Activated CD4-positive, alpha-beta T cell treated with anti-CD3 and anti-CD28 coated beads for 1 hour (primary cell): Measurements from ENCODE around the gene MSI2.

ENCODE experiments used
- DNase-seq: peaks from one replicate; pipeline ENCODE4 v3.0.0-alpha.2; 2020

MSI2 gene

GRCh38 chr17:57715981-57716380 lies 459.7 kb downstream of the MSI2 start:
- no peak for DNase-seq

- no peak for DNase-seq
Measured at GRCh38 chr17:57718878-57719277, 462.6 kb downstream of the MSI2 start.

- DNase-seq: no peak
Measured at GRCh38 chr17:57720386-57721035, 464.2 kb downstream of the MSI2 start.

GRCh38 chr17:57721967-57722703 lies 465.8 kb downstream of the MSI2 start:
- no peak for DNase-seq

- no peak for DNase-seq
Measured at GRCh38 chr17:57722704-57723043, 466.4 kb downstream of the MSI2 start.

- DNase-seq: no peak
Measured at GRCh38 chr17:57723427-57724025, 467.2 kb downstream of the MSI2 start.

- no peak for DNase-seq
Measured at GRCh38 chr17:57724026-57724728, 467.9 kb downstream of the MSI2 start.

- no peak for DNase-seq
Measured at GRCh38 chr17:57724729-57725125, 468.4 kb downstream of the MSI2 start.

- DNase-seq: no peak
Measured at GRCh38 chr17:57726213-57726790, 470.0 kb downstream of the MSI2 start.

- no peak for DNase-seq
Measured at GRCh38 chr17:57726838-57727237, 470.5 kb downstream of the MSI2 start.

- DNase-seq: no peak
Measured at GRCh38 chr17:57727630-57728175, 471.4 kb downstream of the MSI2 start.

GRCh38 chr17:57730026-57730701 lies 473.8 kb downstream of the MSI2 start:
- DNase-seq: no peak

GRCh38 chr17:57732062-57732461 lies 475.7 kb downstream of the MSI2 start:
- no peak for DNase-seq

- no peak for DNase-seq
Measured at GRCh38 chr17:57733085-57733484, 476.8 kb downstream of the MSI2 start.
